ENCODE results near the gene TULP3.
A peak's percentile ranks its signal among the peaks of the same experiment; 100 is the strongest.

The TULP3 gene

GRCh38 chr12:2890388-2891239, at the start of gene TULP3:
TULP3 (plus strand) TSS chr12:2890891; CDS start chr12:2890948, 57 bp downstream.
- TF ChIP-seq CTCF (IDR thresholded peaks at IDR 0.05), result peak; percentile 52
- Histone ChIP-seq H3K4me3 (ENCODE audit: low read depth in 1 of 2, low read length in 1 of 2) (peak within 1 kb of the TSS; percentile 83 to 96), H3K27ac (peak within 1 kb of the TSS; percentile 41), H3K36me3 (peaks cover 14% of the 10 kb centered on the region), H3K9me3 (no peaks in the 10 kb centered on the region), H3K27me3 (peaks cover 18% of the 10 kb centered on the region), H3K4me1 (ENCODE audit: control insufficient read depth in 1 of 2, insufficient read depth in 1 of 2, low read depth in 1 of 2, low read length in 1 of 2) (peaks cover 10 to 11% of the 10 kb centered on the region in 2 experiments)

GRCh38 chr12:2841056-2841650, 49.5 kb upstream of the TULP3 start:
- no peaks in the 10 kb centered on the region for H3K36me3 ChIP-seq
- TF ChIP-seq CTCF (IDR thresholded peaks at IDR 0.05), result no peak

GRCh38 chr12:2842948-2843347, 47.7 kb upstream of the TULP3 start:
- no peaks in the 10 kb centered on the region for H3K36me3 ChIP-seq
- H3K4me3 ChIP-seq (ENCODE audit: low read depth in 1 of 2, low read length in 1 of 2), result no peak overlapping the region

More at GRCh38 chr12:2841056-2841650, 49.5 kb upstream of the TULP3 start:
- peaks cover 6 to 7% of the 10 kb centered on the region in 2 experiments for H3K4me1 ChIP-seq (ENCODE audit: control insufficient read depth in 1 of 2, insufficient read depth in 1 of 2, low read depth in 1 of 2, low read length in 1 of 2)
- H3K27ac ChIP-seq, result no peak overlapping the region
- H3K4me3 ChIP-seq (ENCODE audit: low read depth in 1 of 2, low read length in 1 of 2), result no peak overlapping the region
- no peaks in the 10 kb centered on the region for H3K9me3 ChIP-seq
- no peaks in the 10 kb centered on the region for H3K27me3 ChIP-seq

GRCh38 chr12:2844786-2845185, 45.9 kb upstream of the TULP3 start:
- Histone ChIP-seq H3K27me3 (no peaks in the 10 kb centered on the region), H3K36me3 (no peaks in the 10 kb centered on the region), H3K4me3 (ENCODE audit: low read depth in 1 of 2, low read length in 1 of 2) (no peak overlapping the region), H3K4me1 (ENCODE audit: control insufficient read depth in 1 of 2, insufficient read depth in 1 of 2, low read depth in 1 of 2, low read length in 1 of 2) (no peaks in the 10 kb centered on the region), H3K9me3 (no peaks in the 10 kb centered on the region), H3K27ac (no peak overlapping the region)
- TF ChIP-seq CTCF (IDR thresholded peaks at IDR 0.05), result no peak

More at GRCh38 chr12:2842948-2843347, 47.7 kb upstream of the TULP3 start:
- no peaks in the 10 kb centered on the region for H3K27me3 ChIP-seq
- no peak for TF ChIP-seq CTCF (IDR thresholded peaks at IDR 0.05)
- no peaks in the 10 kb centered on the region for H3K4me1 ChIP-seq (ENCODE audit: control insufficient read depth in 1 of 2, insufficient read depth in 1 of 2, low read depth in 1 of 2, low read length in 1 of 2)
- H3K27ac ChIP-seq, result no peak overlapping the region
- no peaks in the 10 kb centered on the region for H3K9me3 ChIP-seq

GRCh38 chr12:2845280-2845679, 45.4 kb upstream of the TULP3 start:
- Histone ChIP-seq H3K4me3 (ENCODE audit: low read depth in 1 of 2, low read length in 1 of 2) (no peak overlapping the region), H3K27ac (no peak overlapping the region), H3K4me1 (ENCODE audit: control insufficient read depth in 1 of 2, insufficient read depth in 1 of 2, low read depth in 1 of 2, low read length in 1 of 2) (no peaks in the 10 kb centered on the region), H3K36me3 (no peaks in the 10 kb centered on the region), H3K27me3 (no peaks in the 10 kb centered on the region), H3K9me3 (no peaks in the 10 kb centered on the region)
- no peak for TF ChIP-seq CTCF (IDR thresholded peaks at IDR 0.05)
